HAP-1 (cell line): ENCODE results near the gene EPAS1.

Experiments used
- DNase-seq, 2 experiments: peaks; one replicate each; pipeline ENCODE4 v3.0.0-alpha.2; 2016 to 2020; ENCODE audit warnings: low spot score in 2 of 2
- H3K27me3 ChIP-seq: fragments of 250-450 bp; sonication (Bioruptor Pico); 2 replicates; pipeline ENCODE4 v1.5.1; 2020; ENCODE audit warnings: low read depth, mild to moderate bottlenecking, moderate library complexity
- H3K36me3 ChIP-seq: fragments of 250-450 bp; sonication (Bioruptor Pico); replicated peaks from 2 replicates; pipeline ENCODE4 v1.5.1; 2020; ENCODE audit warnings: mild to moderate bottlenecking
- H3K4me1 ChIP-seq: fragments of 250-450 bp; sonication (Bioruptor Pico); 2 replicates; pipeline ENCODE4 v1.5.1; 2020; ENCODE audit warnings: mild to moderate bottlenecking
- H3K4me3 ChIP-seq: fragments of 250-450 bp; sonication (Bioruptor Pico); 2 replicates; pipeline ENCODE4 v1.5.1; 2020; ENCODE audit warnings: mild to moderate bottlenecking, moderate library complexity
- H3K9me3 ChIP-seq: fragments of 250-450 bp; sonication (Bioruptor Pico); 2 replicates; pipeline ENCODE4 v1.5.1; 2020; ENCODE audit warnings: mild to moderate bottlenecking, moderate library complexity
- in situ Hi-C: fragments of 300-500 bp; cut with MboI; formaldehyde crosslinking; loops from 3 replicates; pipeline ENCODE4 v1.14.3; 2020; ENCODE audit warnings: low sequenced_read_pairs, inconsistent platforms, mixed read lengths

Gene EPAS1

DNA sequence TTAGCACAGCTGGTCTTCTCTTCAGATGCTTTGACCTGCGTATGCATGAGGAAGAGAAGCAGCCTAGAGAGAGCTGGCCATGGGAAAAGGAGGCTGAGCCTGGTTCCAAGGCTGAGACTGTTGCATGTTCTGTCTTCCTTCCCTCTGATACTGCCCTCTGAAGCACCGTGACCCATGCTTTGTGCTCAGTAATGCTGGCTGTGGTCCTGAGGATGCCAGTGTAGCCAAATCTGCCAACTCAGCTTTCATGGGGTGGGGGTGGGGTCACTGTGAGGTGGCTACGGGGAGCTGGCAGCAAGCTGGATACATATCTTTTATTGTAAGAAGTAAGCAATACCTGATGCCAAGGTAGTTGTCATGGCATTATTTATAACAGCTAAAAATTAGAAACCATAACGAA, 41.5 kb downstream of the EPAS1 start:
- Histone ChIP-seq H3K9me3 (no peaks in the 10 kb centered on the region), H3K4me3 (no peak overlapping the region), H3K27me3 (no peaks in the 10 kb centered on the region), H3K4me1 (no peaks in the 10 kb centered on the region), H3K36me3 (no peaks in the 10 kb centered on the region)
- no peak for DNase-seq
- in situ Hi-C loops, result no loop called here

DNA sequence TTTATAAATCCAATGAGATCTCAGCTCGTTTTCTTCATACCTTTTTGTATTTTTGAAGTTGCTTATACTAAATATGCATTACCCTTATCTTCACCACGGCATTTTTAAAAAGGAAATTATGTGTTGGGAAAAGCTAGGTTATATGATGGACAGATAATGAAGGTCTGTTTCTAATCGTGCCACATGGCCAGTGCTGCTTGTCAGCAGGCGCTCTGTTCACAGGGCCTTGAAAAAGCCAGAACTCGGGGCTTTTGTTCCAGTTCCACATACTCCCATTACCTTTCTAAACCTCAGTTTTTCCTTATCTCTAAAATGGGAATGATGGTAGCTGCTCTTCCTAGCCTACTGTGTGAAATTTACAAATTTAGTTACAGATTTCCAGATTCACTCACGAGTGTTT, 42.0 kb downstream of the EPAS1 start:
- in situ Hi-C loops, result no loop called here
- H3K4me3 ChIP-seq, result no peak overlapping the region
- H3K27me3 ChIP-seq, result no peaks in the 10 kb centered on the region
- no peak for DNase-seq
- H3K4me1 ChIP-seq, result no peaks in the 10 kb centered on the region
- no peaks in the 10 kb centered on the region for H3K9me3 ChIP-seq
- no peaks in the 10 kb centered on the region for H3K36me3 ChIP-seq

DNA sequence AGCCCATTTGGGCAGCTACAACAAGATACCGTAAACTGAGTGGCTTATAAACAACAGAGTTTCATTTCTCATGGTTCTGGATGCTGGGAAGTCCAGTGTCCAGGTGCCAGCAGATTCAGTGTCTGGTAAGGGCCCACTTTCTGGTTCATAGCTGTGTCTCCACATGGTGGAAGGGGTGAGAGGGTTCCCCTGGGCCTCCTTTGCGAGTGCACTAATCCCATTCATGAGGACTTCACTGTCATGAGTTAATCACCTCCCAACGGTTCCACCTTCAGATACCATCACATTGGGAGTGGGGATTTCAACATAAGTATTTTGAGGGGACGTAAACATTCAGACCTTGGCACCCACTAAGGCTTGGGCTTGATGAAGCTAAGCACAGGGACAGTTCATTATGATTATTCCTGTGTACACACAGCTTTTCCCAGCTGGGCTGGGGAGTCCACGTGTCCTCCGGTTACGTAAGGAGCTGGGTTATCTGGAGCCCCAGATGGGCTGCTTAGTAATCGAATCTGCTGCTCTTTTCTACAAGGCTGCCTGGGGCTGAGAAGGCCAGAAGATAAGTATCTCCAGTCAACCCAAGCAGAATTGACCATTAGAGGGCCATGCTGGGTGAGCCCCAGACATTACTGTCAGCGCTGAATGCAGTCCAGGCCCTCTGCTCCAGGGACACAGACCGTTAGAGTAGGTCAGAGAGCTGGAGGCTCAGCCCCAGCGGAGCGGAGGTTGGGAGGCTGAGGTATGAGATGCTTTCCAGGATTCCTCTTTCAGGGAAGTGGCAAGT, 42.7 kb downstream of the EPAS1 start:
- no peak for DNase-seq
- Histone ChIP-seq H3K36me3 (no peaks in the 10 kb centered on the region), H3K27me3 (no peaks in the 10 kb centered on the region), H3K4me3 (no peak overlapping the region), H3K9me3 (no peaks in the 10 kb centered on the region), H3K4me1 (no peaks in the 10 kb centered on the region)
- in situ Hi-C loops, result no loop called here

DNA sequence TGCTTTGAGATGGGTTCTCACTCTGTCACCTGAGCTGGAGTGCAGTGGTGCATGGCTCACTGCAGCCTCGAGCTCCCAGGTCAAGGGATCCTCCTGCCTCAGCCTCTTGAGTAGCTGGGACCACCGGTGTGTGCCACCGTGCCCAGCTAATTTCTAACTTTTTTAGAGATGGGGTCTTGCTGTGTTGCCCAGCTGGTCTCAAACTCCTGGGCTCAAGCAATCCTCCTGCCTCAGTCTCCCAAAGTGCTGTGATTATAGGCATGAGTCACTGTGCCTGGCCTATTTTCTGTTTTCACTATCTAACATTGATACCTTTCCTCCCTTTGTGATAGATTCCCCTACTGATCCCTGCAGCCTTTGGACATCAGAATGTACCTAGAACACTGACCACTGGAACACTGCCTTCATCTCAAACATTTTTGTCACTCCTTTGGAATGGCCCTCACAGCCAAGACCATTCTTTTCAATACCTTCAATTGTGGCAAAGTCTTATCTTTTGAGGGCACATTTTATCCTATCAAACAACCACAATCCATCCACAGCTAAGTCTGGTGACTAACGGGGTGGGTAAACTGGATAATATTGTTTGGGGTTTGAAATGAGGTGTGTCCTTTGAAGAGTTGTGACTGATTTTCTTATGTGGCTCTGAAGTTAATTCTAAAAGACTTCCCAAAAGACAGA, 43.7 kb downstream of the EPAS1 start:
- H3K27me3 ChIP-seq, result 0 out of 2 replicates have a peak, but pooled peaks cover 2% of the 10 kb centered on the region
- H3K9me3 ChIP-seq, result no peaks in the 10 kb centered on the region
- DNase-seq, result no peak
- no peaks in the 10 kb centered on the region for H3K4me1 ChIP-seq
- in situ Hi-C loops, result no loop called here
- H3K36me3 ChIP-seq, result no peaks in the 10 kb centered on the region
- no peak overlapping the region for H3K4me3 ChIP-seq

DNA sequence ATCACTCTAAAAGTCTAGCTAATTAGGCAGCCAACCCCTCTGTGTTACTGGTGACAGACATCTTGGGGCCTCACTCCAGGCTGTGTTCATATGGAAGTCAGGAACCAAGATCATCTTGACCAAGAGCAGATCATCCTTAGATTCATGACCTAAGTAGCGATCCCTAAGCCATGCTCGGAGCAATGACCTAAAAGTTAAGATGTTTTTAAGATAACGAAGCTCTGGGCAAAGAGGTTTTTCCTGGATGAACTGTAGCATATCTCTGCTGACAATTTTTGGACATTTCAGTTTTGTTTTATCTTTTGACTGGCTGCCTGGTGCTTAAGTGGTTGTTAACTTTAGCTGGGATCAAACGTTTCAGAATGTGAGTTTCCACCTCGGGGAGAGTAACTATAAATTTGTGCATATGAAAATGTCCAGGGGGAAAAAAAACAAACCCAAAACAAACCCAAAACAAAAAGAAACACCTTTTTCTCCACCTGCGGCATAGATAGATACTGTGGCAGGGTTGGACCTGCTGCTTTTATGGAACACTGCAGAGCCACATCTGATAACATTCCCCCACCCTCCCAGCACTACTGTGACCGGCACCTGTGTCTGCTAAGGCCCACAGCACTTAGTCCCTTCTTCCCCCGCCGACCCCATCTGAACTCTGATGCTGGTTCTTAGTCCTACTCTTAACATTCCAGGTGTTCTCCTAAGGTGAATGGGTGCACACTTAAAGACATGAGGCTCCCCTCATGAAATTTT, 45.5 kb downstream of the EPAS1 start:
- Histone ChIP-seq H3K4me1 (no peaks in the 10 kb centered on the region), H3K36me3 (no peaks in the 10 kb centered on the region), H3K9me3 (no peaks in the 10 kb centered on the region), H3K27me3 (0 out of 2 replicates have a peak, but pooled peaks cover 2% of the 10 kb centered on the region), H3K4me3 (no peak overlapping the region)
- DNase-seq, result no peak
- in situ Hi-C loops, result no loop called here

DNA sequence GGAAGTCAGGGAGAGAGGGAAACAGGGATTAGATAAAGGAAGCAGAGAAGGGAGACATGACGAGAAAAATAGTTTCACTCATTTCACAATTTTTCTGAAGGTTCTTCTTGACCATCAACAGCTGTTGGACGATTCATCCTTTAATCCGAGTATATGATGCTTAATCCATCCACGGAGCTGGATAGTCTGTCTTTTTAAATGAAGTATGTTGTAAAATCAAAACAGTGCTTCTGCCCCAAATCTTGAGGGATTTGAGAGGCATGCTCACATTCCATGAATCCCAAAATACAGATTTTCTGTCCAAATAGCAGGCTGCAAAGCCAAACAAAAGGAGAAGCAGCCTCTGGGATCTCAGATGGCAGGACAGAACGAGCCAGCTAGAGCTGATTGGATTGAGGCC, 47.5 kb downstream of the EPAS1 start:
- no peak overlapping the region for H3K4me3 ChIP-seq
- no peaks in the 10 kb centered on the region for H3K9me3 ChIP-seq
- no peak for DNase-seq
- 0 out of 2 replicates have a peak, but pooled peaks cover 2% of the 10 kb centered on the region for H3K27me3 ChIP-seq
- in situ Hi-C loops, result no loop called here
- no peaks in the 10 kb centered on the region for H3K36me3 ChIP-seq
- no peaks in the 10 kb centered on the region for H3K4me1 ChIP-seq

DNA sequence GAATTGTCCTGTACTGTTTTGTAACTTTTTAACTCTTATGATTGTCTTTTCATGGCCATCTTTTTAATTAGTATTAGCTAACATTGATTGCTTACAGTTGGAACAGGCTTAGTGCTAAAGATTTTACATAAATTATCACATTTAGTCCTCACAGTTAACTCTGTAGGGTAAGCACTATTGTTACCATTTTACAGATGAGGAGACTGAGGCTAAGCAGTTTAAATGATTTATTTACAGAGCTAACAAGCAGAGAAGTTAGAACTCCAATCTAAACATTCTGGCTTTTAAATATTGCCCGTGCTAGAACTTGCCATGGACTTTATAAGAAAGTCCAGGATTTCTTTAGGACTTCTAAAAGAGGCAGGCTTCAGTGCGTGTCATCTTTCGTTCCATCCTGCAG, 48.6 kb downstream of the EPAS1 start:
- no peaks in the 10 kb centered on the region for H3K36me3 ChIP-seq

DNA sequence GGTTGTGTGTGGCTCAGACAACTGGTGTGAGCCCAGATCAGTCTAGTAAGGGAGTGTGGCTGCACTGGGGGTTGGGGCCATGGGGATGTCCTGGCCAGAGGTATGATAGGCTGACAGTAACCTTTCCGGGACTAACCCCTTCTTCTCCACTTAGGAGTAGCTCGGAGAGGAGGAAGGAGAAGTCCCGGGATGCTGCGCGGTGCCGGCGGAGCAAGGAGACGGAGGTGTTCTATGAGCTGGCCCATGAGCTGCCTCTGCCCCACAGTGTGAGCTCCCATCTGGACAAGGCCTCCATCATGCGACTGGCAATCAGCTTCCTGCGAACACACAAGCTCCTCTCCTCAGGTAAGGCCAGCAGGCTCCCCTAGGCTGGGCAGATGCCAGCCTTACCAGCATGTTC, 49.5 kb downstream of the EPAS1 start:
- Histone ChIP-seq H3K9me3 (no peaks in the 10 kb centered on the region), H3K4me1 (no peaks in the 10 kb centered on the region), H3K36me3 (no peaks in the 10 kb centered on the region), H3K4me3 (no peak overlapping the region), H3K27me3 (0 out of 2 replicates have a peak, but pooled peaks cover 2% of the 10 kb centered on the region)
- in situ Hi-C loops, result no loop called here
- DNase-seq, result no peak

More for the DNA sequence above, 48.6 kb downstream of the EPAS1 start:
- DNase-seq, result no peak
- in situ Hi-C loops, result no loop called here
- Histone ChIP-seq H3K4me3 (no peak overlapping the region), H3K27me3 (0 out of 2 replicates have a peak, but pooled peaks cover 2% of the 10 kb centered on the region), H3K9me3 (no peaks in the 10 kb centered on the region), H3K4me1 (no peaks in the 10 kb centered on the region)

DNA sequence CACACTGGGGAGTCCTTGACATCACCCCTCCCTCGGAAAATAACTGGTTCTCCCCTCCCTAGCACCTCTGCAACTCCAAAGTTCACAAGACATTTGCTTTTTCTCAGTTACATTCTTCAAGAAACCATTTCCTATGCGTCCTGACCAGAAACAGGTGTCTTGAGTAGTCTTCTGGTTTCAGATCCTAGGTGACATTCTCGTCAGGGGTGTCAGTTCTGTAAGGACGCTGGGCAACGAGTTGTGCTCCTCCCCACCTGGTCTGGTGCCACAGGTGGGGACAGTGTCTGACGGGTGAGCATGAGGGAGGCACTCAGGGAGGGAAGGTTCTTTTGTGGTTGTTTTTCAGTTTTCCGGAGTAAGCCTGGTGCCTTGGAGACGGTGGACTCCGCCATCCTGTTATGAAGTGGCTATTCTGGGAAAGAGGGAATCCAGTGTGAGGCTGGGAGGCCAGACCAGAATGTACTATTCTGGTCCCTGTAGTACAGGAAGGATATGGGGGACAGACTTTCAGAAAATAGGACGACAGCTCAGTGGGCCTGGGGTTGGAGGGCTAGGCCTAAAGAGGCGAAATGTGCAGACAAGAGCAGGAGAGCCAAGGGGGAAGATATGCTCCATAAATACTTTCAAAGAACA, 50.6 kb downstream of the EPAS1 start:
- 0 out of 2 replicates have a peak, but pooled peaks cover 2% of the 10 kb centered on the region for H3K27me3 ChIP-seq
- no peaks in the 10 kb centered on the region for H3K4me1 ChIP-seq
- no peaks in the 10 kb centered on the region for H3K9me3 ChIP-seq
- no peak for DNase-seq
- no peaks in the 10 kb centered on the region for H3K36me3 ChIP-seq
- H3K4me3 ChIP-seq, result no peak overlapping the region
- in situ Hi-C loops, result no loop called here

DNA sequence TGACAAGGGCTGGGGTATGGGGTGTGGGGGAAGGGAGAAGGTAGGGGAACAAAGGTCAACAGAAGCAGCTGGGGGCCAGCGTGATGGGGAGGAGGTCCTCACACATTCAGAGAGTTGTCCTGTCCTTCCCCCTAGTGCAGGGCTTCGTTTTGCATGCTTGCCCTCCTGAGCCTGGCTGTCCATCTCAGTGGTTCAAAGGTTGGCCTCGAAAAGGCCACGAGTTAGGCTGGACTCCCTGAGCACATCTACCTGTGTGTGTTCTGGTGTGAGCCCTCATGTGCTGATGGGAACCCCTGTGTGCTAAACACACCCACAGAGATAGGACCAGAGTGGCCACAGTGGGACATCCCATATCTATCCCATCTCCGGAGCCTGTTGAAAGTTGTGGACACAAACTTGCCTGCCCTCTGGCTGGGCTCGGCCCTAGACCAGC, 51.9 kb downstream of the EPAS1 start:
- DNase-seq, result no peak
- Histone ChIP-seq H3K27me3 (0 out of 2 replicates have a peak, but pooled peaks cover 2% of the 10 kb centered on the region), H3K9me3 (no peaks in the 10 kb centered on the region), H3K4me3 (no peak overlapping the region), H3K36me3 (no peaks in the 10 kb centered on the region), H3K4me1 (no peaks in the 10 kb centered on the region)
- in situ Hi-C loops, result no loop called here

DNA sequence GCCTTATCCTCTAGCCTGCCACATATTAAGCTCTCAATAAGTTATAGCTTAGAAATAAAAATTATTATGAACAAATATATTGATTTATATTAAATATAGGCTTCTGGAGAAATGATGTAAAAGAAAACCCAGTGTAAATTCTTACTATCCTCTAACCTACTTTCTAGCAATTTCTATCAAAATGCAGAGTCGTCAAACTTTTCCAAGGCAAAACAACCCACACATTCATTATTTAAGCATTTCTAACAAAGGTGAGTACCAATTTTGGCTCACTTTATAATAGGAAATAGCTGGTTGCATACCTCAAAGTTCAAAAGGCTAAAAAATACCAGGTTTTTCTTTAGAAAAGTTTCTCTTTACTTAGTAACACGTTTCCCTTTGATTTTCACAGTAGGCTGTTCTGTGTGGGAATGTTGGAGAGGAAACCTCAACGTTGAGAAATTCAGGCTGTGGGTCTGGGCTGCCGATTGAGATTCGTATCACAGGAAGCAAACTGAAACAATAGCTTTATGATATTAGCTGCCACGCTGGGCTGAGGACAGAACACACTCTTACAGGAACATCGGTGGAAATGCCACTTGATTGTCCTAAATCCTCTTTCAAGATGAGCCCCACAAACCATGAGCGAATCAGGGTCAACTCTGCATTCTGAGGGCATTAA, 53.0 kb downstream of the EPAS1 start:
- no peaks in the 10 kb centered on the region for H3K9me3 ChIP-seq
- no peaks in the 10 kb centered on the region for H3K4me1 ChIP-seq
- DNase-seq, result no peak
- H3K36me3 ChIP-seq, result no peaks in the 10 kb centered on the region
- H3K4me3 ChIP-seq, result no peak overlapping the region
- H3K27me3 ChIP-seq, result 0 out of 2 replicates have a peak, but pooled peaks cover 2% of the 10 kb centered on the region
- in situ Hi-C loops, result loop anchor here (25.0 kb wide), 1 partner anchor 288 kb away; no protein-coding TSS in a partner anchor

DNA sequence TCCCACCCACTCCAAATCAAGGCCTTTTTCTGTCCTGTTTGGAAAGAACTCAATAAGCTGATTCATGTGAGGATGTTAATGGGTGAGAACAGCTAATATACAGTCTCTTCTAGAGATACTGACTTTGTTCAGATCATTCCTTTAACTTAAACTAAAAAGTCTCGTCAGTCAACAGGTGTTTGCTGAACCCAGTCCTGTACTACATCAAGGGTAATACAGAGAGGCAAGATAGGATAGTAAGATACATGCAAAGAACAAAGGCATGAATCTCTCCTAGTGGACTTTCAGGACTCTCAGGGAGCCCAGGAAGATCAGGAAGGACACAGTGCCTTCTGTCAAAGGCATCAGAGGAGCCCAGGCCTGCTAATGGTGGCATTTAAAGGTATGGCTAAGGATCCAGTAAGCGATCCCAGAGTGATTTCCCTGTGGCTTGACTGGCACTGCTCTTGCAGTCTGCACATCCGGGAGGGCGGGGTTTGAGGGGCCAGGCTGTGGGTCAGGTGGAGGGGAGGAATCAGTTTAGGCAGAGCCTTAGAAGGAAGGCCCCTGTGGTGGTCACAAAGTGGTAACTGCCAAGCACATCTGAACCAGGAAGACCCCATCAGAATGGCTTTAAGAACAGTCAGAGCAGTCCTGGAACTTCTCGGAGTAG, 54.0 kb downstream of the EPAS1 start:
- H3K27me3 ChIP-seq, result no peaks in the 10 kb centered on the region
- no peak for DNase-seq
- in situ Hi-C loops, result loop anchor here (25.0 kb wide), 1 partner anchor 289 kb away; no protein-coding TSS in a partner anchor
- no peak overlapping the region for H3K4me3 ChIP-seq
- no peaks in the 10 kb centered on the region for H3K4me1 ChIP-seq
- H3K36me3 ChIP-seq, result no peaks in the 10 kb centered on the region
- H3K9me3 ChIP-seq, result no peaks in the 10 kb centered on the region
